K562 (cell line): Measurements from ENCODE around the gene PLEKHA7. TPM values are rescaled to one million over a fixed set of nuclear protein-coding genes. Genes with fewer than 3 reads are reported as not detected.

Experiments used
- ATAC-seq: fragments of 200-7000 bp; cut with Tn5 transposase; 3 replicates; pipeline ENCODE4 v1.9.1; 2020; ENCODE audit warnings: moderate library complexity
- BruUV-seq: library from RNA; stranded (reverse); fragments of 400-500 nt; replicated peaks from 2 replicates; lab custom pipeline; 2021; lab: Mats Ljungman, UMichigan
- CTCF ChIA-PET: fragments of 300-600 bp; formaldehyde crosslinking; extraction: SDS; loops from one replicate; lab custom pipeline; 2021; ENCODE audit warnings: low intra/inter-chr PET ratio; lab: Yijun Ruan, JAX
- POLR2A ChIA-PET: fragments of 300-600, 350-650 bp; sonication (Branson Sonifier 250); formaldehyde crosslinking; extraction: SDS; loops from one replicate; lab custom pipeline; 2021; ENCODE audit warnings: antibody characterized with exemption, inconsistent platforms; lab: Yijun Ruan, JAX
- DNase-seq, 4 experiments: peaks; one replicate each; pipeline versions ENCODE4 v3.0.0 to v3.0.0-alpha.2; 2011 to 2018; ENCODE audit warnings: low spot score in 3 of 4, mixed read lengths in 3 of 4; ENCODE audit errors: extremely low read depth in 1 of 4
- FAIRE-seq: peaks from 2 replicates; lab custom pipeline; 2011; peaks lifted over from hg19 to GRCh38; lab: Jason Lieb, UNC
- H2AFZ ChIP-seq: 2 replicates; pipeline ENCODE4 v1.6.0; 2011; ENCODE audit warnings: low read depth, low read length, control low read depth, inconsistent platforms
- H3K27ac ChIP-seq: fragments of 200-600 bp; 3 replicates; pipeline ENCODE4 v1.8.0; 2011; ENCODE audit warnings: low read depth, mild to moderate bottlenecking, control low read depth, inconsistent platforms, low read length, moderate library complexity, mixed read lengths; ENCODE audit errors: extremely low read depth
- H3K27me3 ChIP-seq, 2 experiments: fragments of 300-600 bp in 1 of 2; 2 replicates in 1 of 2; 3 replicates in 1 of 2; pipeline versions ENCODE4 v1.6.0 to v1.8.0; 2011; ENCODE audit warnings: inconsistent platforms in 2 of 2, low read length in 2 of 2, mild to moderate bottlenecking in 1 of 2, mixed read lengths in 1 of 2, moderate library complexity in 1 of 2; ENCODE audit not compliant: control insufficient read depth in 2 of 2, insufficient read depth in 2 of 2
- H3K36me3 ChIP-seq: fragments of 300-600 bp; 3 replicates; pipeline ENCODE4 v1.8.0; 2011; ENCODE audit warnings: mild to moderate bottlenecking, low read length, inconsistent platforms; ENCODE audit not compliant: control insufficient read depth, insufficient read depth
- H3K4me1 ChIP-seq, 2 experiments: fragments of 200-600 bp in 1 of 2; replicated peaks in 1 of 2; 2 replicates in 1 of 2; 3 replicates in 1 of 2; pipeline versions ENCODE4 v1.5.1 to v1.8.0; 2011; ENCODE audit warnings: inconsistent platforms in 2 of 2, low read length in 2 of 2, mild to moderate bottlenecking in 1 of 2, mixed read lengths in 1 of 2, moderate library complexity in 1 of 2; ENCODE audit not compliant: control insufficient read depth in 2 of 2, insufficient read depth in 2 of 2
- H3K4me2 ChIP-seq: 2 replicates; pipeline ENCODE4 v1.6.1; 2011; ENCODE audit warnings: low read length, control low read depth, inconsistent platforms, mixed read lengths; ENCODE audit not compliant: insufficient read depth
- H3K4me3 ChIP-seq: fragments of 200-600 bp; sonication (generic), shearing (Covaris generic); 2 replicates; pipeline ENCODE4 v1.5.1; 2016; ENCODE audit warnings: control low read depth, inconsistent platforms
- H3K79me2 ChIP-seq: fragments of 200-600 bp; 3 replicates; pipeline ENCODE4 v1.8.0; 2011; ENCODE audit warnings: low read length, inconsistent platforms; ENCODE audit not compliant: control insufficient read depth, insufficient read depth
- H3K9ac ChIP-seq, 2 experiments: 2 replicates each; pipeline versions ENCODE4 v1.6.0 to v1.6.1; 2011; ENCODE audit warnings: low read depth in 2 of 2, low read length in 2 of 2, control low read depth in 1 of 2, inconsistent platforms in 1 of 2, mild to moderate bottlenecking in 1 of 2, mixed read lengths in 1 of 2; ENCODE audit not compliant: insufficient read depth in 1 of 2
- H3K9me1 ChIP-seq: one replicate; pipeline ENCODE4 v1.6.0; 2011; ENCODE audit warnings: inconsistent platforms, mild to moderate bottlenecking, low read length, moderate library complexity; ENCODE audit not compliant: control insufficient read depth, insufficient read depth
- H3K9me3 ChIP-seq: replicated peaks from 2 replicates; pipeline ENCODE4 v1.5.1; 2011; ENCODE audit warnings: low read depth, low read length, inconsistent platforms; ENCODE audit not compliant: control insufficient read depth, insufficient read depth
- H4K20me1 ChIP-seq: replicated peaks from 2 replicates; pipeline ENCODE4 v1.6.1; 2011; ENCODE audit warnings: low read length, inconsistent platforms, mixed read lengths; ENCODE audit not compliant: control insufficient read depth, insufficient read depth
- GABPB2 ChIP-seq: fragments of 250-450 bp; sonication (Bioruptor Pico); conservative IDR thresholded peaks from 2 replicates; pipeline ENCODE4 v1.5.1; 2021; ENCODE audit warnings: mild to moderate bottlenecking
- HNRNPH1 ChIP-seq: fragments of 200-400 bp; formaldehyde crosslinking; optimal IDR thresholded peaks from 2 replicates; pipeline ENCODE3; 2017; ENCODE audit warnings: low read depth, mild to moderate bottlenecking, low read length, moderate library complexity
- MTA3 ChIP-seq: fragments of 450-650 bp; formaldehyde crosslinking; IDR thresholded peaks from 2 replicates; pipeline ENCODE4 v1.6.1; 2017; ENCODE audit warnings: mild to moderate bottlenecking, borderline replicate concordance
- PTBP1 ChIP-seq: fragments of 200-400 bp; formaldehyde crosslinking; IDR thresholded peaks from 2 replicates; pipeline ENCODE4 v1.6.1; 2017; ENCODE audit warnings: low read depth, low read length
- RREB1 ChIP-seq: fragments of 250-450 bp; sonication (Bioruptor Pico); IDR thresholded peaks from 2 replicates; pipeline ENCODE4 v1.4.0; 2020
- SETDB1 ChIP-seq: IDR thresholded peaks from one replicate; pipeline ENCODE4 v1.6.1; 2012; ENCODE audit warnings: low read length, control low read depth, inconsistent platforms
- SIRT6 ChIP-seq: IDR thresholded peaks from one replicate; pipeline ENCODE4 v1.6.1; 2012; ENCODE audit warnings: low read depth, mild to moderate bottlenecking, control low read depth, inconsistent platforms, low read length, moderate library complexity
- SMARCB1 ChIP-seq: IDR thresholded peaks from 2 replicates; pipeline ENCODE4 v1.6.1; 2011; ENCODE audit warnings: improper control_type of control experiment, low read depth; ENCODE audit not compliant: insufficient read length
- ZNF174 ChIP-seq: fragments of 250-450 bp; sonication (Bioruptor Pico); IDR thresholded peaks from 2 replicates; pipeline ENCODE4 v1.4.0; 2020; ENCODE audit warnings: mild to moderate bottlenecking
- ZNF282 ChIP-seq: sonication (generic); formaldehyde crosslinking; IDR thresholded peaks from 2 replicates; pipeline ENCODE4 v1.8.1; 2023; ENCODE audit warnings: missing genetic modification reagents
- WGBS: fragments of 100-300 bp; shearing (Covaris generic); methylation state at CpG from one replicate; pipeline ENCODE4 v1.1.6; 2016; ENCODE audit warnings: low coverage, mixed read lengths; ENCODE audit not compliant: insufficient coverage; ENCODE audit errors: missing lambda C conversion rate; 5-methylcytosine and 5-hydroxymethylcytosine counted together
- in situ Hi-C: fragments of 300-500 bp; cut with MboI; formaldehyde crosslinking; loops from 4 replicates; pipeline ENCODE4 v1.15.0; 2018; ENCODE audit warnings: inconsistent platforms, mixed read lengths
- intact Hi-C: fragments of 100-400 bp; cut with micrococcal nuclease; formaldehyde crosslinking; loops from 2 replicates; pipeline ENCODE4 v1.14.2; 2022
- polyA plus RNA-seq, 8 experiments: library from polyadenylated mRNA; depleted of rRNA in 4 of 8; stranded (reverse) in 5 of 8; unstranded in 3 of 8; fragments of >200 nt; fragmentation: Nextera tagmentation in 2 of 8; fragmentation: Illumina TruSeq in 1 of 8; extraction: Ambion mirVana in 2 of 8; extraction: Trizol in 1 of 8; gene quantifications; 2 replicates each; pipeline versions ENCODE4 v1.2.1 to v1.2.3, GENCODE V29; 2011 to 2014; ENCODE audit warnings: inconsistent platforms in 1 of 8, missing spikeins in 1 of 8
- total RNA-seq, 7 experiments: library from RNA; depleted of rRNA in 6 of 7; stranded (reverse); fragments of >200 nt in 6 of 7; fragmentation: Illumina TruSeq in 2 of 7; extraction: Trizol in 2 of 7; gene quantifications; 2 replicates each; pipeline versions ENCODE4 v1.2.1 to v1.2.3, GENCODE V29; 2011 to 2021; ENCODE audit warnings: low replicate concordance in 1 of 7
- TF ChIP-seq, protein P1 (sequence below), 2 experiments: fragments of 450-650 bp; IDR thresholded peaks; 2 replicates each; pipeline ENCODE4 v1.6.1; 2018; ENCODE audit warnings: mild to moderate bottlenecking in 2 of 2, low read depth in 1 of 2; ENCODE audit not compliant: partially characterized antibody in 2 of 2

PLEKHA7 gene
- total and polyA plus RNA-seq, 9 of the 15 experiments (the other 6 are each of a cell fraction or from before 2014, with no cell fraction given), result 0.06 to 0.77 (median 0.20) TPM; not detected in 1

DNA sequence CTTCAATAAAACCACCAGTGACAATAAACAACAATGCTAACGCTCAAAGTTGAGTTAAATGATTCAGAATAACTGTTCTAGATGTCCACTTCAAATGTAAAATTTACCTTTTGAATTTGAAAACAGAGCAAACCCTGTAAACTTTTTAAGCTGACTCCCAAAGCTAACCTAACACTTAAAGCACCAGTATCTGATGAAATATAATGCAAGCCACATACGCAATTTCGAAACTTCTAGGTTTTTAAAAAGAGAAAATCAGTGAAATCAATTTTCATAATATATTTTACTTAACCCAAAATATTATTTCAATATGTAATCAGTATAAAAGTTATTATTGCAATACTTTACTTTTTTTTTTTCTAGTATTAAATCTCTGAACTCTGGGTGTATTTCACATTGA, 71.3 kb downstream of the PLEKHA7 start (continued):
- TF ChIP-seq, protein P1, sequence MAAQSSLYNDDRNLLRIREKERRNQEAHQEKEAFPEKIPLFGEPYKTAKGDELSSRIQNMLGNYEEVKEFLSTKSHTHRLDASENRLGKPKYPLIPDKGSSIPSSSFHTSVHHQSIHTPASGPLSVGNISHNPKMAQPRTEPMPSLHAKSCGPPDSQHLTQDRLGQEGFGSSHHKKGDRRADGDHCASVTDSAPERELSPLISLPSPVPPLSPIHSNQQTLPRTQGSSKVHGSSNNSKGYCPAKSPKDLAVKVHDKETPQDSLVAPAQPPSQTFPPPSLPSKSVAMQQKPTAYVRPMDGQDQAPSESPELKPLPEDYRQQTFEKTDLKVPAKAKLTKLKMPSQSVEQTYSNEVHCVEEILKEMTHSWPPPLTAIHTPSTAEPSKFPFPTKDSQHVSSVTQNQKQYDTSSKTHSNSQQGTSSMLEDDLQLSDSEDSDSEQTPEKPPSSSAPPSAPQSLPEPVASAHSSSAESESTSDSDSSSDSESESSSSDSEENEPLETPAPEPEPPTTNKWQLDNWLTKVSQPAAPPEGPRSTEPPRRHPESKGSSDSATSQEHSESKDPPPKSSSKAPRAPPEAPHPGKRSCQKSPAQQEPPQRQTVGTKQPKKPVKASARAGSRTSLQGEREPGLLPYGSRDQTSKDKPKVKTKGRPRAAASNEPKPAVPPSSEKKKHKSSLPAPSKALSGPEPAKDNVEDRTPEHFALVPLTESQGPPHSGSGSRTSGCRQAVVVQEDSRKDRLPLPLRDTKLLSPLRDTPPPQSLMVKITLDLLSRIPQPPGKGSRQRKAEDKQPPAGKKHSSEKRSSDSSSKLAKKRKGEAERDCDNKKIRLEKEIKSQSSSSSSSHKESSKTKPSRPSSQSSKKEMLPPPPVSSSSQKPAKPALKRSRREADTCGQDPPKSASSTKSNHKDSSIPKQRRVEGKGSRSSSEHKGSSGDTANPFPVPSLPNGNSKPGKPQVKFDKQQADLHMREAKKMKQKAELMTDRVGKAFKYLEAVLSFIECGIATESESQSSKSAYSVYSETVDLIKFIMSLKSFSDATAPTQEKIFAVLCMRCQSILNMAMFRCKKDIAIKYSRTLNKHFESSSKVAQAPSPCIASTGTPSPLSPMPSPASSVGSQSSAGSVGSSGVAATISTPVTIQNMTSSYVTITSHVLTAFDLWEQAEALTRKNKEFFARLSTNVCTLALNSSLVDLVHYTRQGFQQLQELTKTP (IDR thresholded peaks at IDR 0.05; ENCODE audit: low read depth in 1 of 2, partially characterized antibody in 2 of 2), result no peak
- no peak for TF ChIP-seq GABPB2 (CRISPR knock-in tag)
- TF ChIP-seq SMARCB1, result no peak
- no peak for TF ChIP-seq SETDB1
- no peak for TF ChIP-seq ZNF174 (CRISPR knock-in tag)

- CTCF ChIA-PET, result no interaction called here
- no peaks in the 10 kb centered on the region; a peak in 1 of 5 replicates for H3K27me3 ChIP-seq
- POLR2A ChIA-PET, result interaction anchor here (0.9 kb wide), 1 partner anchor 265 kb away, joined by 3 read pairs; the partner anchor contains the start of gene PIK3C2A
- BruUV-seq, result no TSS peak
- H3K9me3 ChIP-seq, result no peaks in the 10 kb centered on the region
- in situ Hi-C loops, result no loop called here
- H3K36me3 ChIP-seq, result no peaks in the 10 kb centered on the region
- no peaks in the 10 kb centered on the region for H3K79me2 ChIP-seq
- no peak overlapping the region for H3K27ac ChIP-seq
- no peak overlapping the region for H3K4me3 ChIP-seq
- intact Hi-C loops, result no loop called here
- no peaks in the 10 kb centered on the region for H3K4me1 ChIP-seq
- no peak overlapping the region for H3K9ac ChIP-seq
- ATAC-seq, result no peak
- DNase-seq, result no peak
- H3K9me1 ChIP-seq, result no peaks in the 10 kb centered on the region
- FAIRE-seq, result no peak
- WGBS, result 3% methylated on average over 4 of the region's 4 CpGs
- H3K4me2 ChIP-seq, result no peak overlapping the region
- no peak overlapping the region for H2AFZ ChIP-seq
- no peaks in the 10 kb centered on the region for H4K20me1 ChIP-seq
- no peak for TF ChIP-seq SIRT6
- TF ChIP-seq HNRNPH1, result no peak
- no peak for TF ChIP-seq MTA3
- TF ChIP-seq RREB1 (CRISPR knock-in tag), result no peak
- no peak for TF ChIP-seq ZNF282 (CRISPR knock-in tag)
- TF ChIP-seq PTBP1, result no peak
Measured at GRCh38 chr11:16942342-16942741, 71.9 kb downstream of the PLEKHA7 start.
